Loucy (cell line): Measurements from ENCODE around the gene OPN3.
A peak's percentile ranks its signal among the peaks of the same experiment; 100 is the strongest.

ENCODE experiments used
- H2AFZ ChIP-seq: fragments of 200-600 bp; sonication (generic); 2 replicates; pipeline ENCODE4 v1.6.0; 2016; ENCODE audit warnings: antibody characterized with exemption, mild to moderate bottlenecking, low read length, moderate library complexity
- H3F3A ChIP-seq: fragments of 200-600 bp; 2 replicates; pipeline ENCODE4 v1.6.0; 2016; ENCODE audit warnings: antibody characterized with exemption, low read depth, mild to moderate bottlenecking
- H3K27me3 ChIP-seq: fragments of 200-600 bp; sonication (generic); 2 replicates; pipeline ENCODE4 v1.6.1; 2014; ENCODE audit warnings: low read length, mild to moderate bottlenecking; ENCODE audit not compliant: insufficient read depth, poor library complexity, severe bottlenecking
- H3K36me3 ChIP-seq: fragments of 200-600 bp; sonication (generic); 2 replicates; pipeline ENCODE4 v1.6.1; 2016; ENCODE audit warnings: low read length; ENCODE audit not compliant: insufficient read depth
- H3K4me1 ChIP-seq: fragments of 200-600 bp; sonication (generic); 2 replicates; pipeline ENCODE4 v1.5.1; 2014; ENCODE audit warnings: low read length, mild to moderate bottlenecking; ENCODE audit not compliant: insufficient read depth, poor library complexity, severe bottlenecking
- H3K4me2 ChIP-seq: fragments of 200-600 bp; sonication (generic); 2 replicates; pipeline ENCODE4 v1.6.0; 2014; ENCODE audit warnings: antibody characterized with exemption, low read length, low read depth, mild to moderate bottlenecking; ENCODE audit not compliant: poor library complexity, severe bottlenecking
- H3K4me3 ChIP-seq: fragments of 200-600 bp; sonication (generic); 2 replicates; pipeline ENCODE4 v1.5.1; 2014; ENCODE audit warnings: low read length, mild to moderate bottlenecking, mixed read lengths; ENCODE audit not compliant: poor library complexity, severe bottlenecking
- H3K79me2 ChIP-seq: fragments of 200-600 bp; sonication (generic); 2 replicates; pipeline ENCODE4 v1.6.1; 2014; ENCODE audit warnings: low read length; ENCODE audit not compliant: insufficient read depth
- H3K9ac ChIP-seq: fragments of 200-600 bp; sonication (generic); 2 replicates; pipeline ENCODE4 v1.6.0; 2014; ENCODE audit warnings: mild to moderate bottlenecking, low read depth, low read length, moderate library complexity; ENCODE audit not compliant: poor library complexity, severe bottlenecking
- H3K9me2 ChIP-seq: fragments of 200-600 bp; sonication (generic); replicated peaks from 2 replicates; pipeline ENCODE4 v1.6.1; 2016; ENCODE audit warnings: low read depth, low read length, mixed read lengths
- H3K9me3 ChIP-seq: fragments of 200-600 bp; sonication (generic); 2 replicates; pipeline ENCODE4 v1.6.1; 2014; ENCODE audit warnings: mild to moderate bottlenecking, antibody characterized with exemption, low read length, low read depth; ENCODE audit not compliant: insufficient read depth
- H4K20me1 ChIP-seq: fragments of 200-600 bp; sonication (generic); 2 replicates; pipeline ENCODE4 v1.6.0; 2014; ENCODE audit warnings: antibody characterized with exemption, low read length, mild to moderate bottlenecking; ENCODE audit not compliant: insufficient read depth, poor library complexity, severe bottlenecking
- CTCF ChIP-seq: fragments of 200-600 bp; sonication (generic); conservative IDR thresholded peaks from 2 replicates; pipeline ENCODE4 v1.5.1; 2014; ENCODE audit warnings: mild to moderate bottlenecking, antibody characterized with exemption, low read length
- EZH2phosphoT487 ChIP-seq: fragments of 200-600 bp; IDR thresholded peaks from 2 replicates; pipeline ENCODE4 v1.6.1; 2018; ENCODE audit warnings: antibody characterized with exemption, mild to moderate bottlenecking, moderate library complexity, borderline replicate concordance

OPN3 gene

GRCh38 chr1:241638099-241638682, 2.0 kb downstream of the OPN3 start:
- peaks cover 16% of the 10 kb centered on the region; the same call in 1 of the 2 replicates for H3K79me2 ChIP-seq

GRCh38 chr1:241637604-241638003, 2.6 kb downstream of the OPN3 start:
- H3F3A ChIP-seq = no peaks in the 10 kb centered on the region
- peaks cover 16% of the 10 kb centered on the region; the same call in 1 of the 2 replicates for H3K79me2 ChIP-seq

More at GRCh38 chr1:241638099-241638682, 2.0 kb downstream of the OPN3 start:
- Histone ChIP-seq H3K27me3 (no peaks in the 10 kb centered on the region), H3K4me1 (peaks cover 13% of the 10 kb centered on the region), H3K4me3 (peak overlapping the region; percentile 73), H3K9me3 (no peaks in the 10 kb centered on the region), H4K20me1 (no peaks in the 10 kb centered on the region), H3K9me2 (no peaks in the 10 kb centered on the region), H2AFZ (no peak overlapping the region), H3F3A (no peaks in the 10 kb centered on the region), H3K4me2 (peak overlapping the region; percentile 62), H3K9ac (peak overlapping the region; percentile 65), H3K36me3 (no peaks in the 10 kb centered on the region)
- no peak for TF ChIP-seq CTCF
- no peak for TF ChIP-seq EZH2phosphoT487

GRCh38 chr1:241637046-241637590, 3.1 kb downstream of the OPN3 start:
- H3K9me3 ChIP-seq = no peaks in the 10 kb centered on the region
- TF ChIP-seq EZH2phosphoT487 = no peak
- TF ChIP-seq CTCF = no peak
- peak overlapping the region; percentile 73 for H3K4me3 ChIP-seq
- no peak overlapping the region for H3K9ac ChIP-seq
- no peaks in the 10 kb centered on the region for H3K27me3 ChIP-seq
- no peaks in the 10 kb centered on the region for H3K9me2 ChIP-seq
- H3K4me2 ChIP-seq = peak overlapping the region; percentile 62
- no peaks in the 10 kb centered on the region for H3K36me3 ChIP-seq
- no peaks in the 10 kb centered on the region for H4K20me1 ChIP-seq
- H3F3A ChIP-seq = no peaks in the 10 kb centered on the region
- peaks cover 13% of the 10 kb centered on the region for H3K4me1 ChIP-seq
- no peak overlapping the region for H2AFZ ChIP-seq
- H3K79me2 ChIP-seq = peaks cover 16% of the 10 kb centered on the region; the same call in 1 of the 2 replicates

More at GRCh38 chr1:241637604-241638003, 2.6 kb downstream of the OPN3 start:
- H3K36me3 ChIP-seq = no peaks in the 10 kb centered on the region
- peaks cover 13% of the 10 kb centered on the region for H3K4me1 ChIP-seq
- peak overlapping the region; percentile 73 for H3K4me3 ChIP-seq
- no peaks in the 10 kb centered on the region for H3K9me2 ChIP-seq
- TF ChIP-seq EZH2phosphoT487 = no peak
- no peak for TF ChIP-seq CTCF
- no peaks in the 10 kb centered on the region for H3K9me3 ChIP-seq
- no peaks in the 10 kb centered on the region for H4K20me1 ChIP-seq
- no peak overlapping the region for H2AFZ ChIP-seq
- H3K9ac ChIP-seq = no peak overlapping the region
- H3K27me3 ChIP-seq = no peaks in the 10 kb centered on the region
- peak overlapping the region; percentile 62 for H3K4me2 ChIP-seq
